Activated effector memory CD4-positive, alpha-beta T cell treated with Interleukin-2 at 50 U/mL for 16 hours (primary cell): ENCODE data around the gene KCTD20.

Experiments used
- DNase-seq: peaks from one replicate; pipeline ENCODE4 v3.0.0-alpha.2; 2020

The KCTD20 gene

DNA sequence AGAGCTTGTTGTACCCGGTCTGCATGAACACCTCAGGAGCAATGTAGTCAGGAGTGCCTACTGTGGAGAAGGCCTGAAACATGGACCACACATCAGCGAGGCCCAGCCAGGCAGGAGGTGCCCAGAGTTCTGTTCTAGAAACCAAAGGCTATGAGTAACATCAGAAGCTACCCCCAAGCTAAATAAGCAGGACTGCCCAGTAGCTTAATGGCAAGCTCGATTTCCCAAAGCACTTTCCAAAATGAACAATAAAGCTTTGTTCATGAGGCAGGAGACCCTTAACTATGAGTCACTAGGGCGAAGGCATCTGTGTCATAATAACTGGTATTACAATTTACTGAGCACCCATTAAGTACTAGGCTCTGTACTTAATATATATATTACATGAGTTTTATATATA, 57.1 kb downstream of the KCTD20 start:
- no peak for DNase-seq

DNA sequence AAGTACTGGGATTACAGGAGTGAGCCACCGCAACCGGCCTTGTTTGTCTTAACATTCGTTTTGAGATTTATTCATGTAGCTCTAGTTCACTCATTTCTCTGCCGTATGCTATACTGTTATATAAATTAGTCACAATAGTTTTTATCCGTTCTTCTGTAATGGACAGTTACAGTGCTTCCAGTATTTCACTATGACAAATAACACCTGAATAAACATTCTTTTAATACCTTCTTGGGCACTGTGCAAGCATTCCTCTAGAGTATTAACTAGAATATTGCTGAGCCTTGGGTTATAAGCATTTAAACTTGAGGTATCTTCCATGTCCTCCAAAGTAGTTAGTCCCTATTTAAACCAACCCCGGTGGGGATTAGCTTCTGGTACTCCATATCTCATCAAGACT, 58.9 kb downstream of the KCTD20 start:
- DNase-seq = no peak

- DNase-seq = no peak
Measured at GRCh38 chr6:36504181-36504580, 61.4 kb downstream of the KCTD20 start.

GRCh38 chr6:36504982-36505381, 62.2 kb downstream of the KCTD20 start:
- DNase-seq = no peak

GRCh38 chr6:36505744-36506534, 63.1 kb downstream of the KCTD20 start:
- DNase-seq = no peak

DNA sequence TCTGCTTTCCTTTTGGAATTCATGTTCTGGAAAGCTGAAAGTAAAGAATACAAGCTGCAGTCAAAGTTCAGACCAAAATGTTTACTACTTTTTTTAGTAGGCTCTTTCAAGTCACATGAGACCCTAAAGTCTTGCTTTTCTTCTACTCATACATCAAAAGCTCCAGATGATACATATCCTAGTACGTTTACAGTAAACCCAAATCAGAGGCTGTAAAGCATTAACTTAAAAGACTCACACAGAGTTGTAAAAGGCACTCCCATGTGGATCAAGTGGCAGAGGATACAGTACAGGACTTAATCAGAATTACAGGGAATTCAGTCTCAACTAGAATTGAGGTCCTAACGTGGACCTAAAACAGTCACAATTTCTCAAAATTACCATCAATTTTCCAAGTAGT, 63.8 kb downstream of the KCTD20 start:
- no peak for DNase-seq

- DNase-seq = no peak
Measured at GRCh38 chr6:36508532-36508931, 65.7 kb downstream of the KCTD20 start.

- DNase-seq = no peak
Measured at GRCh38 chr6:36510365-36510764, 67.6 kb downstream of the KCTD20 start.

DNA sequence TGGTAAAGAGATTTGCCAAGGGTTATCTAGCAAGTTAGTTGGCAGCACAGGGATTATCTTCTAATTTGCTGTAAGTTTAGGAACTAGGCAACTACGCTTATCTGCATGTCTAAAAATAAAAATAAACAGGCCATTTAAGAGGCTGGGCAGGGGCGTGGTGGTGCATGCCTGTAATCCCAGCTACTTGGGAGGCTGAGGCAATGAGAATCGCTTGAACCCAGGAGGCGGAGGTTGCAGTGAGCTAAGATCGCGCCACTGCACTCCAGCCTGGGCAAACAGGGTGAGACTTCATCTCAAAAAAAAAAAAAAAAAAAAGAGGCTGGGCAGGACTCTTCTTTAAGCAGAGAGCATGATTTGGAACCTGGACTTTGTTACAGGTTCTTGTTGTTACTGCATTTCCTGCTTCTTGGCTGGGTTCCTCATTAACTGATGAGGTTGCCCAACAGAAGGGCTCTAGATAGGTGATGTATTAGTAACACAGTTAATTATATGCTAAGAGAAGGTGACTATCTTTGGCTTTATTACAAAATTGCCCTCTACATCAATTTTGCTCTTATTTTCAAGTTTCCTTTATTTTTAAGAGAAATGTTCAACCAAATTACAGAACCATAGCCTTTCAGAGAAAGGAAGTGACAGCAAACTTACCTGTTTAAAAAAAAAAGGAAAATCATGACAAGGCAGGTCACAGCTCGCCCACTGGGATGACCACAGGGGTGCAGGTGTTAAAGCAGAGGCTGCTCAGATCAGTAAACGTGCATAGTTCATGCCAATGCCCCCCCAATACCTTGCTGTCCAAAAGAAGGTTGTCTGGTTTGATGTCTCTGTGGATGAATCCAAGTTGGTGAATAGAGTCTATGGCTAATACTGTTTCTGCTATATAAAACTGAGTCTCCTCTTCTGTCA, 72.0 kb downstream of the KCTD20 start:
- no peak for DNase-seq

- no peak for DNase-seq
Measured at GRCh38 chr6:36515844-36516243, 73.0 kb downstream of the KCTD20 start.

GRCh38 chr6:36516559-36516958, 73.8 kb downstream of the KCTD20 start:
- DNase-seq = no peak

GRCh38 chr6:36516988-36517387, 74.2 kb downstream of the KCTD20 start:
- no peak for DNase-seq

DNA sequence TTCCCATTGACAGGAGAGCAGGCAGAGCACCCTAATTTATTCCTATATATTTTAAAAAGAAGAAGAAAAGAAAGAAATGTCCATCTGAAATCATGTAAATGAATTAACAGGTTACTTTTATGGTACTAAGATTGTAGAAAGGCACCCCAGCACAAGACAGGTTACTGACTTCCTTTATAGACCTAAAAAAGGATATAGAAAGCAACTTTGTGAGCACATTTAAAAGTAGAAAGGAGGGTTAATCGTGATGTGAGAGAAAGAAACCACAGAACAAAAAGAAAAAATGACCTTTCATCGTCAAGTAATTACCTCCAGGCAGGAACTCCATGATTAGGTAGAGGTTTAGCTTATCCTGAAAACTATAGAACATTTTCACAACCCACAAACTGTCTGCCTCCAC, 74.6 kb downstream of the KCTD20 start:
- no peak for DNase-seq

DNA sequence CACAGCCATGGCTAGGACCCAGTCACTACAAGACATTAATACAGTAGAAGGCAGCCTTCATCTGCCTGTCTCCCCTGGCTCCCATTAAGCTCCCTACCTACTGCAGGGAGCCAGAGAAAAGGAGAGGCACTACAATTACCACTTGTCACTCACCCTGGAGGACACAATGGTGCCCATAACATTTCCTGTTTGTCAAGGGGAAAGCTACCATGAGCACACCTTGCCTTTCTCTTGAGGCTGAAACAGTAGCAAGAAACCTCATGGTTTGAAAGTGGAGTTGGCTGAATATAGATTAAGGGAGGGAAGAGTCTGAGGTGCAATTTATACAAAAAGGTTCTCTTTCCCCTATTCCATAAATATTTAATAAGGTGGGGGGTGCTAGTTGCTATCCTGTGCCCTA, 76.6 kb downstream of the KCTD20 start:
- DNase-seq = no peak

DNA sequence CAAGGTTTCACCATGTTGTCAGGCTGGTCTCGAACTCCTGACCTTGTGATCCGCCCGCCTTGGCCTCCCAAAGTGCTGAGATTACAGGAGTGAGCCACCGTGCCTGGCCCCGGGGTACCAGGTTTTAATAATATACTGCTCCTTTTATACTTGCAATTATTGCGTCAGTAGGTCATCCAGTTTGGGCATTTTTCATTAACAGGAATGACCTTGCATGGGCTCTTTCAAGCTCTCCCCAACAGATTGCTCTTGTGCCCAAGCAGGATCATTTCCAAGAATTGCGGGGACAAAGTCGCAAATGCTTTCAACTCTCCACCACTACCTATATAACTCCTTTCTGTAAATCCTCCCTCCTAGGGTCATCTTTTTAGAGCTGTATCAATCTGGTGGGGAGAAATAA, 80.7 kb downstream of the KCTD20 start:
- no peak for DNase-seq

GRCh38 chr6:36523936-36524499, 81.2 kb downstream of the KCTD20 start:
- no peak for DNase-seq

GRCh38 chr6:36524871-36525270, 82.1 kb downstream of the KCTD20 start:
- DNase-seq = no peak

DNA sequence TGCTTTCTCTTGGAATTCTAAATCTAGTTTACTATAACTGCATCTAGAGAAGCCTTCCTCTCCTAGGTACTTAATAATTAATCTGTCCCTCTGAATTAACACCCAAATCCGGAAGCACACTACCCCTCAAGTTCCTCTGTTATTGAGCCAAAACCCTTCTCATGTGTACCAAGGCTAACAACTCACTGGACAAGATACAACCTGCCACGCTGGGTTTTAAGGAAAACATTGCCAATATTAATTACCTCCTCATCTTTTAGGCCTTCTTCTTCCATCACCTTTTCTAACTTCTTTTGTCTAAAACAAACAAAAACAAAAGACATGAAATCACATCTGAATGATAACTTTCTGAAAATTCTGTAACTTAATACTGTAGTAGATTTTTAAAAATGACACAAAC, 82.5 kb downstream of the KCTD20 start:
- no peak for DNase-seq

GRCh38 chr6:36526066-36526465, 83.3 kb downstream of the KCTD20 start:
- no peak for DNase-seq

DNA sequence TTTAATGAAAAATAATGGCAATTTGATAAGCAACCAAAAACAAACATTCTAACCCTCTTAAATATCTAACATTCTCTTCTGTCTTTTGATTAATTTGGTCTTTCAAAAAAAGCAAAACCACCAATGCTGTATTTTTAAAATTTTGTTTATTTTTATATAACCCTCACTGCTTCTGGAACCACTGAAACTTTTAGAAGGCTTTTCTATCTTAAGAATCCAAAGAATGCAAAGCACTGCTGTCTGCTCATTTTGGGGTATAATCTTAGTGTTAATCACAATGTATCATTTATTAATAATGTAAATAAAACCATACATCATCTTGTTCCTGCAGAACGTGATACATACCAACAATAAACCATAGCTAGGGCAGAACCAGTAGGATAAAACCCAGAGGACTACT, 90.5 kb downstream of the KCTD20 start:
- DNase-seq = no peak

DNA sequence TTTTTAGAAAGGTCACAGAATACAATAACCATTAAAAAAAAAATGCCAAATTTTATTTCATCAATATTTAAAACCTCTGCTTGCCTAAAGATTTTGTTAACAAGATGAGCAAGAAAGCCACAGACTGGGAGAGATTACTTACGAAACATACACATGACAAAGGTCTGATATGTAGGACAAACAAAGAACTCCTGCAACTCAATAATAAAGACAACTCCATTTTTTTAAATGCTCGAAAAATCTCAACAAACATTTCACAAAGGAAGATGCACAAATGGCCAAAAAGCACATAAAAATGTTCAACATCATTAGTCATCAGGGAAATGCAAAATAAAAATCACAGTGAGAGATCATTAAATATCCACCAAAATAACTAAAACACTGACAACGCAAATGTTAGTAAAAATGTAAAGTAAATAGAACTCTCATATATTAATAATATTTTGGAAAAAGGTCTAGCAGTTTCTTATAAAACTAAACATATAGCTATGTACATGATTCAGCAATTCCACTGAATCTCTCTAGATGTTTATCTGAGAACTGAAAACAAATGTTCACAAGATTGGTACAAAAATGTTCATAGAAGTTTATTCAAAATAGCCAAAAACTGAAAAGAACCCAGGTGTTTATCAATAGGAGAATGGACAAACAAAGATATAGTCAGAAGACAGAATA, 94.2 kb downstream of the KCTD20 start:
- DNase-seq = no peak

GRCh38 chr6:36539814-36540568, 97.2 kb downstream of the KCTD20 start:
- DNase-seq = no peak
